ENCODE results near the gene NDUFAB1. TPM values are rescaled to one million over a fixed set of nuclear protein-coding genes. Genes with fewer than 3 reads are reported as not detected.
"Not testable (repeated sequence)": the region's sequence is repeated elsewhere in the genome, so short reads cannot be mapped to it uniquely, and the experiment has no call there.

NDUFAB1 gene
- total and polyA plus RNA-seq, 2 donors from 2014 or later = 66.6 to 374 TPM

DNA sequence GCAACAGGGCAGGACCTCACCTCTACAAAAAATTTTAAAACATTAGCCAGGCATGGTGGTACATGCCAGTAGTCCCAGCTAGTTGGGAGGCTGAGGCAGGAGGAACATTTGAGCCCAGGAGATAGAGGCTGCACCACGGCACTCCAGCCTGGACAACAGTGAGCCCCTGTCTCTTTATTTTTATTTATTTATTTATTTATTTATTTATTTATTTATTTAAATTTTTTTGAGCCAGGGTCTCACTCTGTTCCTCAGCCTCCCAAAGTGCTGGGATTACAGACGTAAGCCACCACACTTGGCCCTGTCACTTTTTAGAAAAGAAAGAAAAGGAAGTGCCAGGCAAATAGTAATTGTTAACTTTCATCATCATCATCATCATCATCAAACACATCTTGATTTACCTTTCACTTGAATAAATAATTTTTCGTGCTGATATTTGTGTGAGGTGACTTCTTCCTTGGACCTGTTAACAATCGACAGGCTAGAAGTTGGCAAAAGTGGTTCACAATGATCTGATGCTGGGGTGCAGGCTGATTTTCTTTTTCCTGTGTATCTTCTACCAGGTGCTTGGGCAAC is 38.4 kb upstream of the NDUFAB1 start:
- DNase-seq (no peak), FAIRE-seq (no peak)
- Histone ChIP-seq H3K9me3 (ENCODE audit: control insufficient read depth in 2 of 3, insufficient read depth in 1 of 3, low read length in 3 of 3) (no peaks in the 10 kb centered on the region), H3K27ac (ENCODE audit: low read depth in 2 of 2, low read length in 2 of 2) (no peak overlapping the region), H3K9ac (ENCODE audit: low read length in 3 of 3) (no peak overlapping the region), H3K36me3 (ENCODE audit: control insufficient read depth in 2 of 3, insufficient read depth in 3 of 3, low read length in 3 of 3) (peaks cover 4 to 16% (median 8%) of the 10 kb centered on the region in 3 donors), H3K27me3 (ENCODE audit: control insufficient read depth, insufficient read depth, low read length) (no peaks in the 10 kb centered on the region), H3K4me1 (ENCODE audit: control insufficient read depth in 2 of 3, insufficient read depth in 2 of 3, low read depth in 1 of 3, low read length in 3 of 3) (no peaks in the 10 kb centered on the region), H3K4me3 (ENCODE audit: low read length in 3 of 3) (no peak overlapping the region)
- intact Hi-C loops (cut with DNase I) = no loop called here
- TF ChIP-seq, protein P1, sequence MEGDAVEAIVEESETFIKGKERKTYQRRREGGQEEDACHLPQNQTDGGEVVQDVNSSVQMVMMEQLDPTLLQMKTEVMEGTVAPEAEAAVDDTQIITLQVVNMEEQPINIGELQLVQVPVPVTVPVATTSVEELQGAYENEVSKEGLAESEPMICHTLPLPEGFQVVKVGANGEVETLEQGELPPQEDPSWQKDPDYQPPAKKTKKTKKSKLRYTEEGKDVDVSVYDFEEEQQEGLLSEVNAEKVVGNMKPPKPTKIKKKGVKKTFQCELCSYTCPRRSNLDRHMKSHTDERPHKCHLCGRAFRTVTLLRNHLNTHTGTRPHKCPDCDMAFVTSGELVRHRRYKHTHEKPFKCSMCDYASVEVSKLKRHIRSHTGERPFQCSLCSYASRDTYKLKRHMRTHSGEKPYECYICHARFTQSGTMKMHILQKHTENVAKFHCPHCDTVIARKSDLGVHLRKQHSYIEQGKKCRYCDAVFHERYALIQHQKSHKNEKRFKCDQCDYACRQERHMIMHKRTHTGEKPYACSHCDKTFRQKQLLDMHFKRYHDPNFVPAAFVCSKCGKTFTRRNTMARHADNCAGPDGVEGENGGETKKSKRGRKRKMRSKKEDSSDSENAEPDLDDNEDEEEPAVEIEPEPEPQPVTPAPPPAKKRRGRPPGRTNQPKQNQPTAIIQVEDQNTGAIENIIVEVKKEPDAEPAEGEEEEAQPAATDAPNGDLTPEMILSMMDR (IDR thresholded peaks at IDR 0.05; ENCODE audit: borderline replicate concordance, extremely low read depth, insufficient read depth) = no peak

DNA sequence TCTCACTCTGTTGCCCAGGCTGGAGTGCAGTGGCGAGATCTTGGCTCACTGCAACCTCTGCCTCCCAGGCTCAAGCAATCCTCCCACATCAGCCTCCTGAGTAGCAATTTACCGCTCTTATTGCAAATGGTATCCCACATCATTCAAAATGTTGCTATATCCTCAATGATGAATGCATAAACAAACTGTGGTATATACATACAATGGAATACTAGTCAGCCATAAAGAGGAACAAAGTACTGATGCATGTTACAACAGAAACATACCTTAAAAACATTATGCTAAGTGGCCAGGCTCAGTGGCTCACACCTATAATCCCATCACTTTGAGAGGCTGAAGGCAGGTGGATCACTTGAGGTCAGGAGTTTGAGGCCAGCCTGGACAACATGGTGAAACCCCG is 35.8 kb upstream of the NDUFAB1 start:
- FAIRE-seq; H3K4me3 ChIP-seq (ENCODE audit: low read length in 3 of 3); H3K27me3 ChIP-seq (ENCODE audit: control insufficient read depth, insufficient read depth, low read length); DNase-seq; H3K9ac ChIP-seq (ENCODE audit: low read length in 3 of 3); H3K9me3 ChIP-seq (ENCODE audit: control insufficient read depth in 2 of 3, insufficient read depth in 1 of 3, low read length in 3 of 3); intact Hi-C loops (cut with DNase I); H3K4me1 ChIP-seq (ENCODE audit: control insufficient read depth in 2 of 3, insufficient read depth in 2 of 3, low read depth in 1 of 3, low read length in 3 of 3); H3K27ac ChIP-seq (ENCODE audit: low read depth in 2 of 2, low read length in 2 of 2): not testable (repeated sequence)
- peaks cover 4 to 19% (median 17%) of the 10 kb centered on the region in 3 donors for H3K36me3 ChIP-seq (ENCODE audit: control insufficient read depth in 2 of 3, insufficient read depth in 3 of 3, low read length in 3 of 3)

DNA sequence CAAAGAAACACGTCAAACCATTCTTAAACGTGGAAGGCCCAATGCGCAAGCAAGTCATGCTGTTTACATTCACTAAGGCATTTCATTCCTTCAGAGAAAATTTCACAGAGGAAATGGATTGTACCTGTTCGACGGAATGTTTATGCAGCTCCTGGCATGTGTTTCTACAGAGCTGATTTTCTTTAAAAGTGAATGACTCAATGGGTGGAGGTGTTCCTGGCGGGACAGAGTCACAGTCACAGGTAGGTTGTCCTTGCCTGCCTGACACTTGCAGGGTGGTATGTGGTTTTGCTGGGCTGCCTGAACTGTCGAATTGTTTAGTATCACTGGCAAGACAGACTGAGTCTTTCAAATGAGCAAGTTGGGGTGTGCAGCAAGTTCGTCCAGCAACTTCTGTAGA is 33.4 kb upstream of the NDUFAB1 start:
- Histone ChIP-seq H3K4me1 (ENCODE audit: control insufficient read depth in 2 of 3, insufficient read depth in 2 of 3, low read depth in 1 of 3, low read length in 3 of 3) (no peaks in the 10 kb centered on the region), H3K27me3 (ENCODE audit: control insufficient read depth, insufficient read depth, low read length) (no peaks in the 10 kb centered on the region), H3K9ac (ENCODE audit: low read length in 3 of 3) (no peak overlapping the region), H3K9me3 (ENCODE audit: control insufficient read depth in 2 of 3, insufficient read depth in 1 of 3, low read length in 3 of 3) (no peaks in the 10 kb centered on the region), H3K4me3 (ENCODE audit: low read length in 3 of 3) (no peak overlapping the region), H3K27ac (ENCODE audit: low read depth in 2 of 2, low read length in 2 of 2) (no peak overlapping the region), H3K36me3 (ENCODE audit: control insufficient read depth in 2 of 3, insufficient read depth in 3 of 3, low read length in 3 of 3) (peaks cover 6 to 21% (median 17%) of the 10 kb centered on the region in 3 donors)
- intact Hi-C loops (cut with DNase I) = loop anchor here (10.0 kb wide), 1 partner anchor 65 kb away; no protein-coding TSS in a partner anchor
- TF ChIP-seq, protein P1 (IDR thresholded peaks at IDR 0.05; ENCODE audit: borderline replicate concordance, extremely low read depth, insufficient read depth) = no peak
- FAIRE-seq = no peak
- DNase-seq = no peak

DNA sequence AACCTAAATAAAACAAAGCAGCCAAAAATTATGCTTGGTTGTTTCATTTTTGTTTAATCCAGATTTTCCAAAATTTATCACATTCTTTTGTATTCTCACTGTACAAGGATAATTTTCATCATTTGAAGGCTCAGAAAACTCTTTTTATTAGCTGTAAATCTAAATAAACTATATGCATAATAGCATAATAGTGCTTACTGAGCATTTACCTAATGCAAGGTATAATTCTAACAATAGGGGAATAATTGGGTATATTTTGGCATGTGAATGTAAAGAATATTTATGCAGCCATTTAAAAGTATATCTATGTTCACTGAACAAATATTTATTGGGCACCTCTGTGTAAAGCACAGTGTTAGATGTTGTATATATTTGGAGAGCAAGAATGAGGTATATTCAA is 28.0 kb upstream of the NDUFAB1 start:
- FAIRE-seq (no peak), DNase-seq (no peak)
- peaks cover 3 to 32% (median 24%) of the 10 kb centered on the region in 3 donors for H3K36me3 ChIP-seq (ENCODE audit: control insufficient read depth in 2 of 3, insufficient read depth in 3 of 3, low read length in 3 of 3)
- no peak overlapping the region for H3K9ac ChIP-seq (ENCODE audit: low read length in 3 of 3)
- no peak overlapping the region for H3K4me3 ChIP-seq (ENCODE audit: low read length in 3 of 3)
- TF ChIP-seq, protein P1 (IDR thresholded peaks at IDR 0.05; ENCODE audit: borderline replicate concordance, extremely low read depth, insufficient read depth) = no peak
- no peak overlapping the region for H3K27ac ChIP-seq (ENCODE audit: low read depth in 2 of 2, low read length in 2 of 2)
- H3K9me3 ChIP-seq (ENCODE audit: control insufficient read depth in 2 of 3, insufficient read depth in 1 of 3, low read length in 3 of 3) = no peaks in the 10 kb centered on the region
- no peaks in the 10 kb centered on the region for H3K4me1 ChIP-seq (ENCODE audit: control insufficient read depth in 2 of 3, insufficient read depth in 2 of 3, low read depth in 1 of 3, low read length in 3 of 3)
- intact Hi-C loops (cut with DNase I) = loop anchor here (10.0 kb wide), 1 partner anchor 59 kb away; no protein-coding TSS in a partner anchor
- no peaks in the 10 kb centered on the region for H3K27me3 ChIP-seq (ENCODE audit: control insufficient read depth, insufficient read depth, low read length)

Measured in kidney (tissue), 14 donors.